HG02981 (cell line): ENCODE data around the gene FJX1.

Source experiments
- ATAC-seq: cut with Tn5 transposase; IDR thresholded peaks from one replicate; pipeline ENCODE4 v1.9.1; 2021; ENCODE audit warnings: mild to moderate bottlenecking, moderate library complexity; ENCODE audit not compliant: unreplicated experiment

FJX1 gene

GRCh38 chr11:35617687-35618496 is at the start of gene FJX1:
Gene FJX1, plus strand, starts transcription at chr11:35618460. Its CDS starts 177 bp downstream, at chr11:35618637.
- peak; percentile 23 for ATAC-seq

GRCh38 chr11:35571696-35572095 is 46.6 kb upstream of the FJX1 start:
- no peak for ATAC-seq

DNA sequence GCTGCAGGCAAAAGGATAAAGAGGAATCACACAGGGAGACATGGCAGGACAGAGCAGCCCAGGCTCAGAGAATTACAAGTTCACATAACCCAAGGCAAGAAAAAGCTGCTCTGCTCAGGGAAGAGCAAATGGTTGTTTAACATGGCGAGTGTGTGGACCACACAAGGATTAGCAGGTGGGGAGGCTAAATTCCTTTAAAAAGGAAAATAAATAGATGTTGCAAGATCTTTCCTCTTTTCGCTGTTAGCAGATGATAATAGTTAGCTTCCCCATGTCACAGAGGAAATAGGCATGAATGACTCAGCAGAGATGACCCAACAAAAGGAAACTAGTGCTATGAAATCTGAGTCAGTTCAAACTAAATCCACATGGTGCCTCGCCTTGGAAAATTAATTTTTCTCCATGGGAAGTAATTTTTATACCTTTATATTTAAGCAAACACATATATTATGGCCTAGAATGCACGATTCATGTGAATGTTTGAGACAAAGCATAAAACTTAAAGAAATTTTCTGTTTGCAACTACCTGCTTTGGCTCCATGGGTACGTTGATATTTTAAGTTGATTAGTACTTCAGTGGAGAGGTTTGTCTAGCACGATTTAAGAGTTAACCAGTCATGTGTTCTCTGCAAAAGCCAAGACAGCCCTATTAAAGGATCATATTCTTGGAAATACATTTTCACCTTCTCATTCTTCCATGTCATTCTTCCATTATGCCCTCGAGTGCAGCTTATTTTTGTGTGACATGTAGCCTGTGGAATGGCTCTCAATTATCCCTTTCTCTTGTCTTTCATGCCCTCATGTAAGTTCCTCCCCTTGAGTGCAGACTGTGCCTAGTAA is 38.5 kb upstream of the FJX1 start:
- no peak for ATAC-seq

DNA sequence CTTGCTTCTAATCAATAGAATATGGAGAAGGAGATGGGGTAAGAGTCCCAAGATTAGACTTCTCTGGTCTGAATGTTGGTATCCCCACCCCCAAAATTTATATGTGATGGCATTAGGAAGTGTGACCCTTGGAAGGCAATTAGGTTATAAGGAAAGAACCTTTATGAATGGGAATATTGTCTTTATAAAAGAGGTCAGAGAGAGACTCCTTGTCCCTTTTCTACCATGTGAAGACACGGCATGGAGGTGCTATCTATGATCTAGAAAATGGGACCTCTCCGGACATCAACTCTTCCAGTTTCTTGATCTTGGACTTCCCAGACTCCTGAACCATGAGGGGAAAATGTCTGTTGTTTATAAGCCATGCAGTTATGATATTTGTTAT is 37.9 kb upstream of the FJX1 start:
- no peak for ATAC-seq

DNA sequence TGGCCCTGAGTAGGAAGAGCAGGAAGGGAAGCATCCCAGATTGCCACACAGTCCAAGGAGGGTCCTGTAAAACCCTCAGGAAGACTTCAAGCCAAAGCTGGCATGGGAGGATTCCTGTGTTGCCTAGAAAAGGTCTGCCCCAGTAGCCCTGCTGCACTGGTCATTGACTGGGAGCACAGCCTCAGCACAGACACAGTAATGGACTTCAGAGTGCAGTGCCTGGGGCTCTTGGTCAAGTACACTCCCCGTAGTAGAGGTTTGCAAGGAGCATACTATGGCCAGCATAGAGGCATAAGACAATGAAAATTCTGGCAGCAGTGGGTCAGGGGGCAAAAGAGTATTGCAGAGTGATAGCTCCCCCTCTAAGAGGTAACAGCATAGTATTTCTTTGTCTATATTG is 36.2 kb upstream of the FJX1 start:
- ATAC-seq, result no peak

- no peak for ATAC-seq
Measured at GRCh38 chr11:35583126-35583525, 35.1 kb upstream of the FJX1 start.

GRCh38 chr11:35583843-35584242 is 34.4 kb upstream of the FJX1 start:
- no peak for ATAC-seq

GRCh38 chr11:35584321-35584720 is 33.9 kb upstream of the FJX1 start:
- ATAC-seq, result no peak

DNA sequence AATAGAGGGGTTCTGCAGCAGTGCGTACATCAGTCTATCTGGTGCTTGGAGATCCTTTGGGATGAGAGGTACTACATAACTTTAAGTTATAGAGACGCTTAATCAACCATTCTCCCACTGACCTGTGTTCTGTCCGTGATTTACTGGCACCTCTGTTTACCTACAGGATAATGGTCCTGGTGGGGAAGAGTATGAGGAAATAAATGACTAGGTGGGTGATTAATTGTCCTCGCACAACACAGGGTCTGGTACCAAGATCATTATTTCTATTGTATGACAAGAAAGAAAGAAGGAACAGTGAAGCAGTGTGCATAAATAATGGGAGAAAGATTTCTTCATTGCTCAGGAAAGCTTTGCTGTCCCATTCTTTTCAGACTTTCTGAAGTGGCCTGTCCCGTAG is 32.8 kb upstream of the FJX1 start:
- no peak for ATAC-seq

- ATAC-seq, result no peak
Measured at GRCh38 chr11:35586222-35586621, 32.0 kb upstream of the FJX1 start.

GRCh38 chr11:35587972-35588371 is 30.3 kb upstream of the FJX1 start:
- ATAC-seq, result no peak

DNA sequence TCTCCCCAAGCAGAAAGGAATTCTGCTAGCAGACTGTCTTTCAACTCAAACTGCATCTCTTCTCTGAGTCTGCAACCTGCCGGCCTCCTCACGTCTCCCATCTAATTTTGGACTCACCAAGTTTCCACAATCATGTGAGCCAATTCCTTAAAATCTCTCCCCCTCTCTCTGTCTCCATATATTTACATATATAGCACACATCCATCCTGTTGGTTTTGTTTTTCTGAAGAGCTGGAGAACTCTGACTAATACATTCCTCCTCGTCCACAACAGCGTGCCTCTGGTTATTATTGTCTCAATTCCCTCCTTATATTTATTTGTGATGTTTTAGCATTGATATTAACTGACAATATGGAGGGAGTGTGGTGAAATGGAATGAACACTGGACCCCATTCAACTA is 29.6 kb upstream of the FJX1 start:
- no peak for ATAC-seq

- ATAC-seq, result no peak
Measured at GRCh38 chr11:35589281-35589680, 29.0 kb upstream of the FJX1 start.

DNA sequence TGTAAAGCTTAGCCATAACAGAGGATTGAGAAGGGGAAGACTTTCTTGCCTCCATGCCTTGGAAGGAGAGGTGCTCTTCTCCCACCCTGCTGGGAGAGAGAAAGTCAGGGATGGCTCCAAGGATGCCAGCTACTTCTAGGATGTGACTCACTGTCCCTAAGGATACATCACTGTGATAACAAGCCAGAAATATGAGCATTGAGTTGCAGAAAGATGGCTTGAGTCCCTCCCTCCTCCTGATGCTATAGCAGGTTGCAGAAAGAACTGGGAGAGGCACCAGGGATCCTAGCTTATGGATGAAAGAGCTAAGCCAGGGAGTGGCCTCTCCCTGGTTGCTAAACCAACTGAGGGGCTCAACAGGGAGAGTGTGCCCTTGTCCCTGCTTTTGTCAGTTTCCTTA is 27.8 kb upstream of the FJX1 start:
- ATAC-seq, result no peak

GRCh38 chr11:35593143-35593542 is 25.1 kb upstream of the FJX1 start:
- no peak for ATAC-seq

DNA sequence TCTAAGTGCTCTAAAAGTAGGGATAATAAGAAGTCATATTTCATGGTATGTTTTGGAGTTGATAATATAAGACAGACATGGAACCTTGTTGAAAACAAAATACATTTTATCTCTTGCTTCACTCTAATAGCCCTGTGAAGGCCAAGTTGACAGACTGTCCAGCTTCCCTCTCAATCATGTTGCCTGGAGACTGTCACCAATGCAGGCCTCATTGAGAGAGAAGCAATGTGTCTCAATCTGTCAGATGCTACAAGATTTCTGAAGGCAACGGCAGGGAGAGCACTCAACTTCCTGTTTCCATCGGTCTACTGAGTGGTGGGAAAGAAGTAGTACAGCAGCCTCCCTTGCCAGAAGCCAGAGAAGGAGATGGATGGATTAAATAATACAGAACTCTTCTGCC is 23.6 kb upstream of the FJX1 start:
- ATAC-seq, result no peak

- ATAC-seq, result peak; percentile 54
Measured at GRCh38 chr11:35598254-35599125, 19.8 kb upstream of the FJX1 start.

GRCh38 chr11:35600331-35600838 is 17.9 kb upstream of the FJX1 start:
- no peak for ATAC-seq

DNA sequence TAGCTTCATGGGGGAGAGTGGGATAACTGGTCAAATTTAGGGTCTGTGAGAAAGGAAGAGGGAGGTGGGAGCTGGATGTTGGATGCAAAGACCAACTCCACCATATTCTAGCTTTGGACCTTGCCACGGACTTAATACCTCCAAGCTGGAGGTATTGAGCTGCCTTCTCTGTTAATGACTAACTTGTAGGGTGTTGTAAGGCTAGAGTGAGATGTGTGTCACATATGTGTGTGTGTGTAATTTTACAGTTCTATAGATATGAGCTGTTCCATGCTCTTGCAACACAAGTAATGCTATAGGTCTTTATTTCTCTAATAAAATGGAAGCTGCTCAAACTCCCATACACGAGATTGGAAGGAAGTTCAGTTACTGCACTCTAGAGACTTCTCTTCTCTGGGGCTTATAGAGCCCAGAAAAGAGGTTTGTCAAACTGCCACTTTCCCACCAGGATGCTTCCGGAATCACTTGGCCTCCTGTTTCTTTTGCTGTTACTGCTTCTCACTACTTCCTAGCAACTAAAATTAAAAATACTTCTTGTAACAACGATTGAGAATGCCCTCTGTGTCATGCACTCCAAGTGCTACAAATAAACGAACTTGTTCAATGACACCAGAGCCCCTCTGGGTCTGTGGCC is 16.0 kb upstream of the FJX1 start:
- ATAC-seq, result no peak

DNA sequence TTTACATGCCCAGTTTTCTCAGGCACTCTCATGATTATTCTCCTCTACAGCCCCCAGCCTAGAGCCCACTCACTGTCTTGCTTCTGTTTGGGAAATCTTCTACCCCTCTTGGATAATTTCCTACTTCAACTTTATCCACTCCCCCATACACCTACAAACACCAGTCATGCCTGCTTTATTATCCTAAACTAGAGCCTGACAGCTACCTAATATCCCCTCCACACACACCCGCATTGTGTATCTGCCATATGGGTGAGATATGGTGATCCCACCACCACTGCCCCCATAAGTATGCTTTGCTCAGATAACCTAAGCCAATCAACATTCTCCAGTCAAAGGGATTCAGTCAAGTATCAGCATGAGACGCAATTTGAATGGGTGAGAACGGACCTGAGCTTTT is 15.3 kb upstream of the FJX1 start:
- ATAC-seq, result no peak

- no peak for ATAC-seq
Measured at GRCh38 chr11:35605706-35606105, 12.6 kb upstream of the FJX1 start.
